HG03135 (cell line): ENCODE results near the gene BRIX1.
"Not testable (repeated sequence)": the region's sequence is repeated elsewhere in the genome, so short reads cannot be mapped to it uniquely, and the experiment has no call there.

ENCODE experiments used
- ATAC-seq: cut with Tn5 transposase; IDR thresholded peaks from one replicate; pipeline ENCODE4 v1.9.1; 2021; ENCODE audit warnings: mild to moderate bottlenecking, moderate library complexity; ENCODE audit not compliant: unreplicated experiment

Gene BRIX1

GRCh38 chr5:34913072-34913471 lies 2.4 kb upstream of the BRIX1 start:
- ATAC-seq: no peak

GRCh38 chr5:34914671-34915138 lies 806 bp upstream of the BRIX1 start:
- ATAC-seq: peak; percentile 23

DNA sequence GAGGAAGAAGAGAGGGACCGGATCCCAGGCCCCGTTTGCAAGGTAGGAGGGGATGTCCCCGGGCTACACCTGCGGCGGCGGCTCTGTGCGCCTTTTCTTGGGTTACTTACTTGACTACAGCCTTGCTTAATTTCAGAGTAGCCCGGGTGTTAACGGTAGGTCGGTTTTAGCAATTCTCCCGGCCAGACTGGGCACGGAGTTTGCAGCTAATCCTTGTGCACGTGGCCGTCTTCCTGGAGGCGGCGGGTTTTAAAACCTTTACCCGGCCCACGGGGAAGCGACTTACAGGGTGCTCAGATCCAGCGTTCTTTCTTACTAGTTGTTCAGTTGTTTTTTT lies 313 bp downstream of the BRIX1 start:
- peak; percentile 22 for ATAC-seq

DNA sequence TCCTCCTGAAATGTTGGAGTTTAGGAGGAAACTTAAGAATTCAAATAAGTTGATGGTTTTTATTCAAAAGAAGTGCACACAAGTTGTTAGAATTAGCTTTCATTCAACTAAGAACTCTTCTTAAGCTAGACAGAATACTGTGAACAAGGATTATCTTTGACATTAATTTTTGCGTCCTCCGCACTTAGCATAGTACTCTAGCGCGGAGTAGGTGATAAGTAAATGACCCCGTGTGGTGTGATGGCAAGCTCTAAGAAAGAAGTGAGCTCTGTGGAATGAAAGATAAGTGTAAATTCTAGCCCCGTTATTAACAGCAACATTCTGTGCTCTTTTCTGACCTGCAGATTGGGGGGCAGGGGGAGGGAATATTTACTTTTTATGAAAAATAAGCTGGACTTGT lies 1.0 kb downstream of the BRIX1 start:
- ATAC-seq: no peak

- no peak for ATAC-seq
Measured at GRCh38 chr5:34918025-34918424, 2.5 kb downstream of the BRIX1 start.

DNA sequence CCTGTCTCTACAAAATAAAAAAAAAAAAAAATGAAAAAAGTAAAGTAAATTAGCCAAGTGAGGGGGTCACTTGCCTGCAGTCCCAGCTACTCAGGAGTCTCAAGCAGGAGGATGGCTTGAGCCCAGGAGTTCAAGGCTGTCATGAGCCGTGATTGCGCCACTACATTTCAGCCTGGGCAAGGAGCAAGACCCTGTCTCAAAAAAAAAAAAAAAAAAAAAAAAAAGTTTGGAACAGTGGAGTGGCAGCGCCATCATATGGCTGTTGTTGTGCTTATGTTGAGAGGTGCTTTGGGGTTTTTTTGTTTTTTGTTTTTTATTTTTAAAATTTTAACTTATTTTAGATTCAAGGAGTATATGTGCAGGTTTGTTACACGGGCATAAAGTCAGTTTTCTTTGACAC lies 3.6 kb downstream of the BRIX1 start:
- ATAC-seq: no peak

GRCh38 chr5:34923256-34923655 lies 7.7 kb downstream of the BRIX1 start:
- not testable (repeated sequence) for ATAC-seq

GRCh38 chr5:34923694-34924461 lies 8.4 kb downstream of the BRIX1 start:
- no peak for ATAC-seq

DNA sequence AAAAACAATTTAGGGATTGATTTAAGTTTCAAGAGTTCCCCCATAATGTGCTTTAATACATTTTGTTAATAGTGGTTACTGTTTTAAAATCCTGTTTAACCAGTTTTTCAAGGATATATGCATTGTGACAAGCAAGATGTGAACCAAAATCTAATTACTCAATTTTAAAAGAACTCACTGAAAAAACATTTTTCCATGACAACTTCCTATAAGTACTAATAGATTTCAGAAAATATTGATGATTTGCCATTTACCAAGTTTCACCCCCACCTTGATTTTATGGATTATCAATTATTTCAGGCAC lies 8.9 kb downstream of the BRIX1 start:
- ATAC-seq: no peak

DNA sequence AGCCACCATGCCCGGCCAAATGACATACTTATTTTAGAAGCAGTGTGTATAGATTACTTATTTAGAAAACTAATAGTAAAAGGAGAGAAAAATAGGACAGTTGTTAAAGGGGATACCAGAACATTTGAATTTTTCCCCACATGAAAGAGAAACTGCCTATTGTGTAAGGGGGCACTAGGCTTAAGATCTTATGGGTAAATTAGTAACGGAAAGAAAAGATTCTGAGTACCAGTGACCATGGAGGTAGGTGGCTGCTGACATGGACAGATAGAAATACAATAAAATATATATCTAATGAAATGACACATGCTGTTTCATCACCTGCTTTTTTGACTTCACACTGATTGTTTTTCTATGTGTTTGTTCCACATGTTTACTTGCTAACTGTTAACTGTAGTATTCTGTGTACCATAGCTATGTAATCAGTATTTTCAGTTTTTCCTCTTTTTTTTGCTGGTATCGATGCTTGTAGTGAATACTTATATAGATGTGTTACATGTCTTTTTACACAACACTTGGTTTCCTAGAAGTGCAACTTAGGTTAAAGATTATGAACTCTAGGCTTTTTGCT lies 10.9 kb downstream of the BRIX1 start:
- no peak for ATAC-seq

GRCh38 chr5:34927785-34928184 lies 12.3 kb downstream of the BRIX1 start:
- no peak for ATAC-seq

DNA sequence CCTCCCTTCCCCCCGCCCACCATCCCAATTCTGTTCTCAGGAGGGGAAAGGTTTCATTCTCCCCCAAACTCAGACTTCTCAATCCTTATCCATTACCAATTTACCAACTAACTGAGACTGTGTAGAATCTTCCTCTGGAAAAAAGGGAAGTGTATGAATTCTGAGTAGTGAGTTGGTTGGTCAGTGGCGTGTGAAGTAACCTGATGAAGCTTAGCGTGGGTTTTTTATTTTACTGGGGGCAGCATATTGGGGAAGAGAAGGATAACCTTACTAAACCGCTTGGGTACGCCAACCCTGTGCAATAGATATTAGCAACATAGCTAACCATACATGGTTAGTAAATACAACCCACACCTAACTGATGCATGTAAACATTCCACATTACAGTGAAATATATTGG lies 12.8 kb downstream of the BRIX1 start:
- ATAC-seq: no peak

GRCh38 chr5:34929134-34929719 lies 13.7 kb downstream of the BRIX1 start, which contains the start of gene DNAJC21:
TSS of gene DNAJC21 (plus strand) at chr5:34929559. CDS start at chr5:34929820, 261 bp downstream.
- ATAC-seq: peak; percentile 88

GRCh38 chr5:34929720-34930461 lies 14.4 kb downstream of the BRIX1 start:
- peak; percentile 79 for ATAC-seq

DNA sequence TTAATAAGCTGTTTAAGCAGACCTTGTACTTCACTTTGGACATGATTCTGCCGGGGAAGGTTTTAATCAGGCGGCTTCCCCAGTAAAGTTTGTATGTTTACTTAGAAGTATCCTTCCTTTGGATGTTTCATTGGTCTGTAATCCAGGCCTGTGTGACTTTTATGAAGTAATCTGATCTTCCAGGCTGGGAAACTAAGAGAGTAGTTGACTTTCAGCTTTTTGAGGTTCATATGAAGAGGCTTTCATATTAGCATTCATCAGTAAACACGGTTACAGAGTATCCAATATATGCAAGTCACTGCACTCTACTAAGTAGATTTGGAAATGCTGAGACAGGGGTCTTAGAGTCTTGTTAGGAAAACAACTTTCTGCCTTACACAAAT lies 14.9 kb downstream of the BRIX1 start:
- no peak for ATAC-seq

- ATAC-seq: no peak
Measured at GRCh38 chr5:34930870-34931269, 15.4 kb downstream of the BRIX1 start.

- no peak for ATAC-seq
Measured at GRCh38 chr5:34932947-34933346, 17.4 kb downstream of the BRIX1 start.

GRCh38 chr5:34941936-34942335 lies 26.4 kb downstream of the BRIX1 start:
- ATAC-seq: no peak

DNA sequence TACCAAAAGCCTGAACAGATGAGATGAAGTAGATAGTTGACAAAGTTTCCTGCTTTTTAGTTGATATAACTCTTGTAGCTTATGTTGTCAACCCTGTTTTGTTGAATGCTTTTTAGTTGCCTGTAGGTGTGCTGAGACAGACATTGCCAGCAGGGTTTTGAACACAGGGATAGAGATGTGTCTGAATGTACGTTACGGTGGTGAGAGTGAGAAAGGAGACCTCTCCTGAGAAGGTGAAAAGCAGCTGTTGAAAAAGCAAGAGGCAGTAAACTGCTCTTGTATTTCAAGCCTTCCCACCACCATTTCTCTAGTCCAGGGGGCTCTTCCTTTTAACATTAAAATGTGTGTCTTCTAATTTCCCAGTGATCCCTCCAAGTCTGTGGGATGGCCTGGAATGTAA lies 28.5 kb downstream of the BRIX1 start:
- no peak for ATAC-seq

- no peak for ATAC-seq
Measured at GRCh38 chr5:34944460-34945047, 29.0 kb downstream of the BRIX1 start.

- ATAC-seq: no peak
Measured at GRCh38 chr5:34957321-34957720, 41.8 kb downstream of the BRIX1 start.
